GM10266 (cell line): ENCODE measurements around the gene KCP.

Source experiments
- DNase-seq: peaks from one replicate; pipeline ENCODE4 v3.0.0; 2012; ENCODE audit errors: extremely low spot score
- TF ChIP-seq, protein P1 (sequence below): IDR thresholded peaks from 2 replicates; pipeline ENCODE4 v1.5.1; 2012; ENCODE audit warnings: mild to moderate bottlenecking, low read depth; ENCODE audit not compliant: control insufficient read depth, insufficient read depth; ENCODE audit errors: missing control alignments

Gene KCP

DNA sequence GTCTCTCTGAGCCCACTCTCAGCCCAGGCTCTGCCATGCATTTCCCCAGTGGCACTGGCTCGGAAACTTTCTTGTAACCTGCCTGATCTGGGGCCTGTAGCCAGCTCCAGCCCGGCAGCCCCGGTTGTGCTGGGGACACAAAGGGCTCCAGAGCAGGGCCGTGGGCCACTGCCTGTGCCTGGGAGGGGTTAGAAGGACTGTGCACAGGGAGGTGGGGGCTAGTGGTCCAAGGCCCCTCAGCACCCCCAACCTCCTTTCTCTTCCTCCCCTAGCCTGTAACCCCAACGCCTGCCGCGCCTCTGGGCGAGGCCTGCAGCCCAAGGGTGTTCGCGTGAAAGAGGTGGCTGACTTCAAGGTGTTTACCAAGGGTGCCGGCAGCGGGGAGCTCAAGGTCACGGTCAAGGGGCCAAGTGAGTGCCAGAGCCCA lies 70.7 kb downstream of the KCP start:
- TF ChIP-seq, protein P1, sequence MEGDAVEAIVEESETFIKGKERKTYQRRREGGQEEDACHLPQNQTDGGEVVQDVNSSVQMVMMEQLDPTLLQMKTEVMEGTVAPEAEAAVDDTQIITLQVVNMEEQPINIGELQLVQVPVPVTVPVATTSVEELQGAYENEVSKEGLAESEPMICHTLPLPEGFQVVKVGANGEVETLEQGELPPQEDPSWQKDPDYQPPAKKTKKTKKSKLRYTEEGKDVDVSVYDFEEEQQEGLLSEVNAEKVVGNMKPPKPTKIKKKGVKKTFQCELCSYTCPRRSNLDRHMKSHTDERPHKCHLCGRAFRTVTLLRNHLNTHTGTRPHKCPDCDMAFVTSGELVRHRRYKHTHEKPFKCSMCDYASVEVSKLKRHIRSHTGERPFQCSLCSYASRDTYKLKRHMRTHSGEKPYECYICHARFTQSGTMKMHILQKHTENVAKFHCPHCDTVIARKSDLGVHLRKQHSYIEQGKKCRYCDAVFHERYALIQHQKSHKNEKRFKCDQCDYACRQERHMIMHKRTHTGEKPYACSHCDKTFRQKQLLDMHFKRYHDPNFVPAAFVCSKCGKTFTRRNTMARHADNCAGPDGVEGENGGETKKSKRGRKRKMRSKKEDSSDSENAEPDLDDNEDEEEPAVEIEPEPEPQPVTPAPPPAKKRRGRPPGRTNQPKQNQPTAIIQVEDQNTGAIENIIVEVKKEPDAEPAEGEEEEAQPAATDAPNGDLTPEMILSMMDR = no peak
- DNase-seq = no peak

DNA sequence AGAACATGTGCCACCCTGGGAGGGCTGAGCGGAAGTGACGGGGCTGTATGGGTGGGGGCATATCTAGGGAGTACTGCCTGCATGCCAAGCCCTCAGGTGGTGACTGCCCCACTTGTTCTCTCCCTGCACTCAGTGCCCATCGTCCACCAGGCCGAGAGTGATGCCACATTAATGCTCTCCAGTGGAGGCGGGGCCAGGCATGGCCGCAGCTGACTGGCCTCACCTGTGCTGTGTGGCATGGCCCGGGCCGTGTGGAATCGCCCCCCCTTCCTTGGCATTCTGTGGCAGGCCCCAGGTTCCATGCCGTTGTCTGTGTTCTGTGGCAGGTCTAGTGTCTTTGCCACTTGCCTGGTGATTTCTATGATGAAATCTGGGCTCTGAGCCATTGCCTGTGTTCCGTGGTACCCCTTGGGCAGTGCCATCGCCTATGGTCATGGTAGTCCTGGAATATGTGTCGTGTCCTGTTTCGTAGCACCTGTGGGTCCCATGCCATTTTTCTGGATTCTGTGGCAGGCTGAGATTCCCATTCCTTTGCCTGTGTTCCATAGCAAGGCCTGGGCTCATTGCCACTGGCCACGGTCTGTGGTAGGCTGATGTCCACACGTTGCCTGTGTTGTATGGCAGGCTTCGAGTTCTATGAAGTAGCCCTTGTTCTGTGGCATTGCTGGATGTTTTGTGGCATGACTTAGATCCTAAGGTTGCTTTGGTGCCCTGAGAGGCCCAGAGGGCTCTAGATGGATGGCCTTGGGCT lies 71.4 kb downstream of the KCP start:
- TF ChIP-seq, protein P1 = no peak
- DNase-seq = no peak

DNA sequence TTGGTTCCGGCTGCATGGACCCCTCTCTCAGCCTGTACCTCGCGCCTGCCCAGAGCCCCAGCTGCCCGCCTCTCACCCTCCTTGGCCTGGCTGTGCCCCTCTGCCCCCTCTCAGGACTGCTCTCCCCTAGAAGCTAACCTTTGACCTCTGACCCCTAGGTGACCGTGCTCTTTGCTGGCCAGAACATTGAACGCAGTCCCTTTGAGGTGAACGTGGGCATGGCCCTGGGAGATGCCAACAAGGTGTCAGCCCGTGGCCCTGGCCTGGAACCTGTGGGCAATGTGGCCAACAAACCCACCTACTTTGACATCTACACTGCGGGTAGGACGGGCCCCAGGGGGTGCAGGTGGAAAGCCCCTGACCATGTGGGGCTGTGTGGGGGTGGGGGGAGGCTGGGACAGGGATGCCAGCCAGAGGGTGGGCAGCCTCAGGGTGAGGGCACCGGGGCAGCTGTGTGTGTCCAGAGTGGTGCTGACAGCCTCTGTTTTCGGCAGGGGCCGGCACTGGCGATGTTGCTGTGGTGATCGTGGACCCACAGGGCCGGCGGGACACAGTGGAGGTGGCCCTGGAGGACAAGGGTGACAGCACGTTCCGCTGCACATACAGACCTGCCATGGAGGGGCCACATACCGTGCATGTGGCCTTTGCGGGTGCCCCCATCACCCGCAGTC lies 72.3 kb downstream of the KCP start:
- no peak for DNase-seq
- TF ChIP-seq, protein P1 = no peak

DNA sequence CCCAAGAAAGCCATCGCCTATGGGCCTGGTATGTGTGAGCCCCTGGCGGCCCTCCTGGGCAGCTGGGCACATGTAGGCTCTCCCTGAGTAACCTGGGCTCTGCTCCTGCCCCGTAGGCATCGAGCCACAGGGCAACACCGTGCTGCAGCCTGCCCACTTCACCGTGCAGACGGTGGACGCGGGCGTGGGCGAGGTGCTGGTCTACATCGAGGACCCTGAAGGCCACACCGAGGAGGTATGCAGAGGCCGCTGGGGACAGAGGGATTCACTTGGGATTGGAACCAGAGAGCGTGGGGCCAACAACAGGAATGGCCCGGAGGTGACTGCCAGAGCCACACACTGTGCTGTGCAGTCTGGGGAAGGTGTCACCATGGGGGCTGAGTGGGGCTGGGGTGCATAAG lies 73.0 kb downstream of the KCP start:
- DNase-seq = no peak
- TF ChIP-seq, protein P1 = no peak

DNA sequence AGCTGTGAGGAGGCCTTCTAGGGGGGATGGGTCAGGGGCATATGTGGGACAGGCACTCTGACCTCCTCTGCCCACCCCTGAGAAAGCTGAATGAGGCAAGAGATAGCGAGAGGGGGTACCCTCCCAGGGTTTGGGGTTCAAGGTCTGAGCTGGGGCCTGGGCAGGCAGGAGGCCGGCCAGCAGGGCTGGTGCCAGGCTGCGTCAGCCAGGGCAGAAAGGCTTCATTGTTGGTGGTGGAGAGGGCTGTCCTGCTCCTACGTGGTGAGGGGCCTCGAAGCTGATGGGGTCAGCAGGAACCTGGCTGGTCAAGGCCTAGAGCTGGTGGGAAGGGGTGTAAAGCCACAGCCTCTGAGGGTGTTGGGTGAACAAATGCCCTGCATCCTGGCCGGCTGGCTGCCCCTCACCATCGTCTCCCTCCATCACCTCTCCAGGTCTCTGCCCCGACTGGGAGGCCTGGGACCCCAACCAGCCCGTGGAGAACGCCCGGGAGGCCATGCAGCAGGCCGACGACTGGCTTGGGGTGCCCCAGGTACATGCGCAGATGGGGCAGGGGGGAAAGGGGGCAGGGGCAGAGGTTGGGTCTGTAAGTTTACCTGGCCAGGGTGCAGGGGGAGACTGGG lies 73.7 kb downstream of the KCP start:
- DNase-seq = no peak
- TF ChIP-seq, protein P1 = no peak

DNA sequence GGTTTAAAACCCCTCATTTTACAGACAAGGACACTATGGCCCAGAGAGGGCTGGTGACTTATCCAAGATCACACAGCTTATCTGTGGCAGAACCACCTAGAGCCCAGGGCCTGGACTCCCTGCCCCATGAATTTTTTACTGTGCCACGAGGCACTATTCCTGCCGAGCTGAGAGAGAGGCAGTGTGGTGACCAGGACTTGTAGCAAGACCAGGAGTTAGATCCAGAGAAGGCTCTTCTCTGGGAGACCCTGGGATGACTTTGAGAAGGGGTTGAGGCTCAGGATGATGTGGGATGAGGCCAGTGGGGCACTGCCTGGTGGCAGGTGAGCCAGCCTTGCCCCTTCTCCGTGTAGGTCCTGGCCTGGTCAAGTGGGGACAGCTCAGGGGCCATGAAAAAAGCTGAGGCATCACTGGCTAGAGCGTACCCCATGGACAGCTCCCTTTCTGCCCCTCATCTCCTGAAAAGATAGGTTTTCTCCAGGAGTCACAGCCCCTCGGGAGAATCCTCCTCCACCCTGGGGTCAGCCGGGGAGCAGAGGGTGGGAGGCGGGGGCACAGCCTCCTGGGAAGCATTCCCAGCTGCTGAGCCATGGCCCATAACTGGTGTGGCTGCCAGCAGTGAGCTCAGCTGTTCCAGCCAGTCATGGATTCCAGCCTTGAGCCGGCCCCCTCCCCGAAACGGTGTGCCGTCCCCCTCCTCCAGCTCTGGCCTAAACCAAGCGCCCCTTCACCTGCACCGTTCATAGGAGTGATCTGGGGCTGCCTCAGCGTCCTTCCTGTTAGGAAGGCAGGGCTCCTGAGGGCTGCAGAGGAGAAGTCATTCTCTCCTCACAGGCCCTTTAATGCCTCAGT lies 74.5 kb downstream of the KCP start:
- TF ChIP-seq, protein P1 = no peak
- DNase-seq = no peak
